Stomach (tissue), 9 donors: ENCODE results near the gene NARS2. TPM values are rescaled to one million over a fixed set of nuclear protein-coding genes. Genes with fewer than 3 reads are reported as not detected.
A peak's percentile ranks its signal among the peaks of the same experiment; 100 is the strongest.

ENCODE experiments used
- DNase-seq, 2 donors: peaks; one replicate each; pipeline versions ENCODE4 v3.0.0 to v3.0.0-alpha.2; 2013 to 2019
- H3K27ac ChIP-seq, 5 donors: fragments of 200-600 bp in 4 of 5; sonication (generic) in 4 of 5; one replicate each; pipeline ENCODE4 v1.5.1; 2013 to 2019; ENCODE audit warnings: mild to moderate bottlenecking in 1 of 5, moderate library complexity in 1 of 5
- H3K27me3 ChIP-seq, 3 donors: fragments of 200-600 bp; sonication (generic); one replicate each; pipeline ENCODE4 v1.5.1; 2017 to 2019; ENCODE audit warnings: mixed run types in 1 of 3
- H3K36me3 ChIP-seq, 4 donors: fragments of 200-600 bp; sonication (generic); 1 replicate in 3 of 4; 2 replicates in 1 of 4; pipeline ENCODE4 v1.5.1; 2016 to 2019
- H3K4me1 ChIP-seq, 4 donors: fragments of 200-600 bp; sonication (generic); one replicate each; pipeline ENCODE4 v1.5.1; 2016 to 2019
- H3K4me3 ChIP-seq, 4 donors: fragments of 200-600 bp; sonication (generic) in 3 of 4; one replicate each; pipeline ENCODE4 v1.5.1; 2016 to 2019; ENCODE audit warnings: mild to moderate bottlenecking in 1 of 4
- H3K9me3 ChIP-seq, 4 donors: fragments of 200-600 bp; sonication (generic); one replicate each; pipeline ENCODE4 v1.5.1; 2016 to 2019
- CTCF ChIP-seq, 7 experiments: fragments of 450-650 bp in 4 of 7; fragments of 200-600 bp in 3 of 7; sonication (generic) in 3 of 7; IDR thresholded peaks; one replicate each; pipeline ENCODE4 v1.5.1; 2016 to 2019; ENCODE audit warnings: antibody characterized with exemption in 7 of 7, control low read depth in 2 of 7, mild to moderate bottlenecking in 1 of 7
- EP300 ChIP-seq: sonication (generic); formaldehyde crosslinking; IDR thresholded peaks from one replicate; pipeline ENCODE4 v1.6.1; 2017; ENCODE audit warnings: antibody characterized with exemption
- POLR2A ChIP-seq, 4 donors: fragments of 450-650 bp; IDR thresholded peaks; one replicate each; pipeline ENCODE4 v1.6.1; 2016; ENCODE audit warnings: antibody characterized with exemption in 4 of 4, control low read depth in 2 of 4, mild to moderate bottlenecking in 1 of 4, moderate library complexity in 1 of 4
- POLR2AphosphoS5 ChIP-seq, 3 donors: sonication (generic); formaldehyde crosslinking; IDR thresholded peaks; one replicate each; pipeline ENCODE4 v1.6.1; 2016; ENCODE audit warnings: antibody characterized with exemption in 3 of 3
- WGBS, 5 donors: extraction: QIAGEN DNeasy Blood & Tissue Kit in 3 of 5; methylation state at CpG; one replicate each; pipeline versions ENCODE4 v1.1.5 to v1.1.7; 2013 to 2018; 5-methylcytosine and 5-hydroxymethylcytosine counted together
- intact Hi-C: fragments of 100-400 bp; cut with DNase I; formaldehyde crosslinking; loops from one replicate; pipeline ENCODE4 v1.15.1; 2023; ENCODE audit warnings: low total_unique reads
- polyA plus RNA-seq, 3 donors: library from polyadenylated mRNA; stranded (reverse); fragments of 200-250 nt; gene quantifications; one replicate each; pipeline ENCODE4 v1.2.3, GENCODE V29; 2013
- total RNA-seq, 5 donors: library from RNA; depleted of rRNA; stranded (reverse); fragments of >200 nt; gene quantifications; one replicate each; pipeline versions ENCODE4 v1.1.0 to v1.2.3, GENCODE V29; 2014 to 2016
- donor health status: healthy with polysubstance abuse.
- donor health status: Bipolar disorder and iron deficiency.
- donor health status: healthy.

The NARS2 gene
- total and polyA plus RNA-seq, 8 donors, result 4.7 to 34.5 (median 14.1) TPM

DNA sequence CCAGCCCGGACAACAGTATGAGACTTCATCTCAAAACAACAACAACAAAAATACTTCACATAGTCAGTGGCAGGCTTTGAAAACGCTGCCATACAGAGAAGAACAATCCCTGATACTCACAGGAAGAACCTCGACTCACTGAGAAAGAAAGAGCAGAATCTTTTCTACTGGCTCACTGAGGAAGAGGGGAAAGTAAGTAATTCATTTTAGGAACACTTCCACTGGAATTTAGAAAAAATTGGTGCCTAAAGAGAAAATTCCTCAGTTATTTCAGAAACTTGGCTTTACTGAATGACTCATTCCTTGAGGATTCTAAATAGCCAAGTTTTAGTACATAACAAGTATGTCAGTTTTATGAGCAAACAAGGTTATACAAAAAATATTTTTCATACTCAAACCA is 12.3 kb downstream of the NARS2 start:
- intact Hi-C loops, result loop anchor here (10.0 kb wide), 1 partner anchor 338 kb away; no protein-coding TSS in a partner anchor
- Histone ChIP-seq H3K27me3 (no peaks in the 10 kb centered on the region), H3K36me3 (peaks cover 6 to 28% (median 25%) of the 10 kb centered on the region in 4 donors), H3K4me3 (no peak overlapping the region), H3K4me1 (peaks cover 12 to 47% (median 37%) of the 10 kb centered on the region in 4 donors), H3K27ac (peak overlapping the region; percentile 47 to 76 (median 71)), H3K9me3 (no peaks in the 10 kb centered on the region)
- DNase-seq, result no peak
- 31 to 43% (median 37%) methylated on average over 3 of the region's 3 CpGs for WGBS, 5 donors
- TF ChIP-seq CTCF (IDR thresholded peaks at IDR 0.05), result no peak
- no peak for TF ChIP-seq EP300
- no peak for TF ChIP-seq POLR2A (IDR thresholded peaks at IDR 0.05)
- TF ChIP-seq POLR2AphosphoS5 (IDR thresholded peaks at IDR 0.05), result no peak

- TF ChIP-seq POLR2AphosphoS5 (IDR thresholded peaks at IDR 0.05) (no peak), CTCF (IDR thresholded peaks at IDR 0.05) (no peak), EP300 (no peak), POLR2A (IDR thresholded peaks at IDR 0.05) (no peak)
- intact Hi-C loops, result loop anchor here (10.0 kb wide), 1 partner anchor 336 kb away; no protein-coding TSS in a partner anchor
- whole genome bisulfite sequencing, 5 donors, result 7 to 14% (median 9%) methylated on average over 8 of the region's 8 CpGs
- no peaks in the 10 kb centered on the region for H3K9me3 ChIP-seq
- H3K27ac ChIP-seq, result peak overlapping the region in 4 of 5 donors; percentile 47 to 76 (median 70)
- peak overlapping the region in 3 of 4 donors; percentile 3 to 21 (median 14) for H3K4me3 ChIP-seq
- H3K27me3 ChIP-seq, result no peaks in the 10 kb centered on the region
- H3K36me3 ChIP-seq, result peaks cover 0 to 22% (median 20%) of the 10 kb centered on the region in 4 donors
- DNase-seq, result peak in 1 of 2 donors; percentile 50
- peaks cover 12 to 49% (median 38%) of the 10 kb centered on the region in 4 donors for H3K4me1 ChIP-seq
Observed at GRCh38 chr11:78560826-78561484, 13.7 kb downstream of the NARS2 start.

DNA sequence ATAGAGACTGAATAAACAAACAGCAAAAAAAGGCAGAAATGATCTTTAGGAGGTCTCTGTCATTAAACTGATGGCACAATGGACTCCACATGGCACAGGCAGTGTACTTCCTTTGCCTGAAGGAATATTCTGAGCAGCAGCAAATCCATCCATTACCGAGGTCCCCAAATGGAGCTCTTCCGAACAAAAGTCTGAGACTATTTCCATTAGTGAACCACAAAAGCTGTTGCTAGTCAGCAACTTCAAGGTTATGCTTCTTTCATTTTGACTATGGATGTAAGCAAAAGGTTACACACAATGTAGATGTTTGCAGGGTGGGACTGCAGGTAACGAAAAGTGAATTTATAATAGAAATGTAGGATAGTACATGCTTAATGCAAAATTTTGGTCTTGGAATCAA is 14.5 kb downstream of the NARS2 start:
- peaks cover 0 to 17% (median 14%) of the 10 kb centered on the region in 4 donors for H3K36me3 ChIP-seq
- WGBS, 5 donors, result 28 to 55% (median 47%) methylated on average over 3 of the region's 3 CpGs
- peak overlapping the region in 4 of 5 donors; percentile 47 to 76 (median 70) for H3K27ac ChIP-seq
- H3K9me3 ChIP-seq, result no peaks in the 10 kb centered on the region
- TF ChIP-seq CTCF (IDR thresholded peaks at IDR 0.05) (no peak), EP300 (no peak), POLR2AphosphoS5 (IDR thresholded peaks at IDR 0.05) (no peak), POLR2A (IDR thresholded peaks at IDR 0.05) (no peak)
- no peaks in the 10 kb centered on the region for H3K27me3 ChIP-seq
- intact Hi-C loops, result loop anchor here (10.0 kb wide), 1 partner anchor 335 kb away; no protein-coding TSS in a partner anchor
- DNase-seq, result no peak
- peaks cover 12 to 49% (median 38%) of the 10 kb centered on the region in 4 donors for H3K4me1 ChIP-seq
- H3K4me3 ChIP-seq, result no peak overlapping the region

DNA sequence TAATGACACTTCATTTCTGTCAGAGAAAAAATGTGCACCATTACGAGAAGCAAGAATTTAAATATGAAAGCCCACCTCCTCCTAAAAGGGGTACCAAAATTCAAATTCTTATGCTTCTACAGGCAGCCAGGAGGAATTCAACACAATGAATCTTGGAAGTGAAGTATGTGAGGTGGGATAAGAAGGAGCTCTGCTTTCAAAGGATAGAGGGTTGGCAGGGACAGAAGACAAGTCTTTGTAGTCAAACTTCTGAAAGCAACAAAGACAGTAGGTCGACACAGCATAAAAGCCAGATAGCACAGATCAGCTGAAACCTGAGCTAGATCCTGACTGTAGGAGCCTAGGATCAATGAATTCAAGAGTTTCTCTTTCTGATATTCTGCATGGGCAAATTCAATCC is 17.4 kb downstream of the NARS2 start:
- intact Hi-C loops, result no loop called here
- 49 to 75% (median 58%) methylated on average over 2 of the region's 2 CpGs for WGBS, 5 donors
- no peak for DNase-seq

More for the DNA sequence above, 17.4 kb downstream of the NARS2 start:
- TF ChIP-seq CTCF (IDR thresholded peaks at IDR 0.05), result no peak
- no peak for TF ChIP-seq POLR2A (IDR thresholded peaks at IDR 0.05)
- no peak for TF ChIP-seq POLR2AphosphoS5 (IDR thresholded peaks at IDR 0.05)
- no peak for TF ChIP-seq EP300
- Histone ChIP-seq H3K27ac (no peak overlapping the region), H3K4me1 (peaks cover 11 to 35% (median 27%) of the 10 kb centered on the region in 4 donors), H3K27me3 (no peaks in the 10 kb centered on the region), H3K9me3 (no peaks in the 10 kb centered on the region), H3K36me3 (peaks cover 0 to 16% (median 10%) of the 10 kb centered on the region in 4 donors), H3K4me3 (no peak overlapping the region)
